ENCODE measurements around the gene ATXN1.
A peak's percentile ranks its signal among the peaks of the same experiment; 100 is the strongest.

Gene ATXN1

GRCh38 chr6:16514249-16514648 is 247.0 kb downstream of the ATXN1 start:
- ChIA-PET CTCF (interaction anchor here (0.8 to 1.4 kb wide), 7 partner anchors 10 to 301 kb away, joined by 3 to 9 read pairs (median 3); partner anchors contain the start of gene ATXN1), POLR2A (no interaction called here)
- peak; percentile 51 for DNase-seq (ENCODE audit: extremely low spot score)
- TF ChIP-seq PKNOX1 (IDR thresholded peaks at IDR 0.05): peak; percentile 51
- TF ChIP-seq FOXK2 (IDR thresholded peaks at IDR 0.05): no peak

- CTCF ChIA-PET: interaction anchor here (1.1 kb wide), 1 partner anchor 125 kb away, joined by 5 read pairs; no protein-coding TSS in a partner anchor
- no peak for DNase-seq (ENCODE audit: extremely low spot score)
- TF ChIP-seq SUZ12 (IDR thresholded peaks at IDR 0.05): no peak
- no peak for TF ChIP-seq LEF1 (IDR thresholded peaks at IDR 0.05; ENCODE audit: borderline replicate concordance)
- TF ChIP-seq FOXM1 (IDR thresholded peaks at IDR 0.05; ENCODE audit: borderline replicate concordance): no peak
- TF ChIP-seq BHLHE40 (IDR thresholded peaks at IDR 0.05; ENCODE audit: borderline replicate concordance): no peak
- no peak for TF ChIP-seq HDGF (IDR thresholded peaks at IDR 0.05; ENCODE audit: borderline replicate concordance)
- TF ChIP-seq CTBP1 (IDR thresholded peaks at IDR 0.05; ENCODE audit: borderline replicate concordance): no peak
- no peak for TF ChIP-seq ELF4 (IDR thresholded peaks at IDR 0.05)
- TF ChIP-seq NFRKB (IDR thresholded peaks at IDR 0.05): no peak
- no peak for TF ChIP-seq ARNT (IDR thresholded peaks at IDR 0.05)
- TF ChIP-seq L3MBTL2 (conservative IDR thresholded peaks at IDR 0.05): no peak
- TF ChIP-seq SP1 (IDR thresholded peaks at IDR 0.05): no peak
- no peak for TF ChIP-seq FOXK2 (IDR thresholded peaks at IDR 0.05)
- no peak for TF ChIP-seq TARDBP (IDR thresholded peaks at IDR 0.05)
- no peak for TF ChIP-seq PKNOX1 (IDR thresholded peaks at IDR 0.05)
- no peak for TF ChIP-seq FOXA1 (IDR thresholded peaks at IDR 0.05)
- no peak for TF ChIP-seq ZNF384 (IDR thresholded peaks at IDR 0.05)
- POLR2A ChIA-PET: interaction anchor here (1.1 kb wide), 1 partner anchor 249 kb away, joined by 3 read pairs; the partner anchor contains the start of gene ATXN1
Observed at GRCh38 chr6:16512544-16513290, 248.5 kb downstream of the ATXN1 start.

GRCh38 chr6:16511723-16512489 is 249.4 kb downstream of the ATXN1 start:
- CTCF ChIA-PET: interaction anchor here (0.6 to 1.8 kb wide), 6 partner anchors 17 to 407 kb away, joined by 3 to 5 read pairs (median 4); no protein-coding TSS in a partner anchor
- no peak for DNase-seq (ENCODE audit: extremely low spot score)
- POLR2A ChIA-PET: no interaction called here
- no peak for TF ChIP-seq ELF4 (IDR thresholded peaks at IDR 0.05)
- no peak for TF ChIP-seq TARDBP (IDR thresholded peaks at IDR 0.05)
- TF ChIP-seq CTBP1 (IDR thresholded peaks at IDR 0.05; ENCODE audit: borderline replicate concordance): no peak

GRCh38 chr6:16511040-16511660 is 250.1 kb downstream of the ATXN1 start:
- TF ChIP-seq TARDBP (IDR thresholded peaks at IDR 0.05) (no peak), L3MBTL2 (conservative IDR thresholded peaks at IDR 0.05) (no peak), SUZ12 (IDR thresholded peaks at IDR 0.05) (no peak), BHLHE40 (IDR thresholded peaks at IDR 0.05; ENCODE audit: borderline replicate concordance) (no peak), ZNF384 (IDR thresholded peaks at IDR 0.05) (no peak), FOXA1 (IDR thresholded peaks at IDR 0.05) (no peak), FOXM1 (IDR thresholded peaks at IDR 0.05; ENCODE audit: borderline replicate concordance) (no peak), SP1 (IDR thresholded peaks at IDR 0.05) (no peak), PKNOX1 (IDR thresholded peaks at IDR 0.05) (no peak), NFRKB (IDR thresholded peaks at IDR 0.05) (no peak)
- DNase-seq (ENCODE audit: extremely low spot score): peak; percentile 42
- CTCF ChIA-PET: interaction anchor here (0.6 to 1.8 kb wide), 10 partner anchors 16 to 1524 kb away, joined by 3 to 10 read pairs (median 4); no protein-coding TSS in a partner anchor
- POLR2A ChIA-PET: no interaction called here

- TF ChIP-seq SP1 (IDR thresholded peaks at IDR 0.05) (no peak), L3MBTL2 (conservative IDR thresholded peaks at IDR 0.05) (no peak), ELF4 (IDR thresholded peaks at IDR 0.05) (no peak), FOXA1 (IDR thresholded peaks at IDR 0.05) (no peak), TARDBP (IDR thresholded peaks at IDR 0.05) (no peak), ARNT (IDR thresholded peaks at IDR 0.05) (no peak), LEF1 (IDR thresholded peaks at IDR 0.05; ENCODE audit: borderline replicate concordance) (no peak)
- DNase-seq (ENCODE audit: extremely low spot score): no peak
- POLR2A ChIA-PET: no interaction called here
- CTCF ChIA-PET: interaction anchor here (0.6 to 1.4 kb wide), 4 partner anchors 210 to 1525 kb away, joined by 3 to 7 read pairs (median 4); no protein-coding TSS in a partner anchor
Observed at GRCh38 chr6:16510245-16510644, 251.0 kb downstream of the ATXN1 start.

- ChIA-PET POLR2A (no interaction called here), CTCF (interaction anchor here (0.5 kb wide), 1 partner anchor 224 kb away, joined by 3 read pairs; no protein-coding TSS in a partner anchor)
- DNase-seq (ENCODE audit: extremely low spot score): no peak
- TF ChIP-seq ZNF384 (IDR thresholded peaks at IDR 0.05) (no peak), SUZ12 (IDR thresholded peaks at IDR 0.05) (no peak)
Observed at GRCh38 chr6:16508959-16509358, 252.3 kb downstream of the ATXN1 start.

Measured in HEK293T (cell line).